ENCODE results near the gene WDR86. TPM values are rescaled to one million over a fixed set of nuclear protein-coding genes. Genes with fewer than 3 reads are reported as not detected.
A peak's percentile ranks its signal among the peaks of the same experiment; 100 is the strongest.

Gene WDR86
- total RNA-seq, 2 experiments from 2014 or later = 0.50 to 1.1 TPM

GRCh38 chr7:151437159-151437553 is 27.3 kb upstream of the WDR86 start:
- CTCF ChIA-PET = interaction anchor here (0.8 to 3.9 kb wide), 2 partner anchors 12 to 121 kb away, joined by 3 to 24 read pairs; no protein-coding TSS in a partner anchor
- Mint-ChIP-seq H3K4me3 (no peak overlapping the region), H3K9me3 (no peaks in the 10 kb centered on the region), H3K4me1 (peaks cover 24% of the 10 kb centered on the region), H3K36me3 (ENCODE audit: low read depth) (no peaks in the 10 kb centered on the region), H3K27me3 (peaks cover 12% of the 10 kb centered on the region), H3K27ac (no peak overlapping the region)
- POLR2A ChIA-PET = no interaction called here
- no peak for DNase-seq

GRCh38 chr7:151436446-151437158 is 26.8 kb upstream of the WDR86 start:
- no peak for DNase-seq
- POLR2A ChIA-PET = no interaction called here
- no peak overlapping the region for H3K4me3 Mint-ChIP-seq
- CTCF ChIA-PET = interaction anchor here (0.8 to 3.9 kb wide), 2 partner anchors 12 to 121 kb away, joined by 3 to 24 read pairs; no protein-coding TSS in a partner anchor
- no peaks in the 10 kb centered on the region for H3K36me3 Mint-ChIP-seq (ENCODE audit: low read depth)
- no peaks in the 10 kb centered on the region for H3K9me3 Mint-ChIP-seq
- peaks cover 8% of the 10 kb centered on the region for H3K27me3 Mint-ChIP-seq
- H3K4me1 Mint-ChIP-seq = peaks cover 23% of the 10 kb centered on the region
- H3K27ac Mint-ChIP-seq = no peak overlapping the region

GRCh38 chr7:151435971-151436370 is 26.1 kb upstream of the WDR86 start:
- POLR2A ChIA-PET = no interaction called here
- Mint-ChIP-seq H3K9me3 (no peaks in the 10 kb centered on the region), H3K36me3 (ENCODE audit: low read depth) (no peaks in the 10 kb centered on the region), H3K27me3 (peaks cover 8% of the 10 kb centered on the region), H3K4me3 (no peak overlapping the region), H3K4me1 (peaks cover 17% of the 10 kb centered on the region), H3K27ac (no peak overlapping the region)
- CTCF ChIA-PET = interaction anchor here (3.9 kb wide), 1 partner anchor 13 kb away, joined by 24 read pairs; no protein-coding TSS in a partner anchor
- no peak for DNase-seq

GRCh38 chr7:151435103-151435916 is 25.5 kb upstream of the WDR86 start:
- POLR2A ChIA-PET = no interaction called here
- Mint-ChIP-seq H3K9me3 (no peaks in the 10 kb centered on the region), H3K27ac (no peak overlapping the region), H3K4me1 (peaks cover 15% of the 10 kb centered on the region), H3K27me3 (peaks cover 2% of the 10 kb centered on the region), H3K4me3 (no peak overlapping the region), H3K36me3 (ENCODE audit: low read depth) (no peaks in the 10 kb centered on the region)
- no peak for DNase-seq
- CTCF ChIA-PET = interaction anchor here (1.0 to 3.9 kb wide), 2 partner anchors 13 to 84 kb away, joined by 3 to 24 read pairs; no protein-coding TSS in a partner anchor

- no peaks in the 10 kb centered on the region for H3K9me3 Mint-ChIP-seq
- no peaks in the 10 kb centered on the region for H3K36me3 Mint-ChIP-seq (ENCODE audit: low read depth)
- peaks cover 2% of the 10 kb centered on the region for H3K27me3 Mint-ChIP-seq
- peaks cover 23% of the 10 kb centered on the region for H3K4me1 Mint-ChIP-seq
- no peak overlapping the region for H3K27ac Mint-ChIP-seq
- DNase-seq = no peak
- no peak overlapping the region for H3K4me3 Mint-ChIP-seq
- CTCF ChIA-PET = interaction anchor here (1.0 to 2.4 kb wide), 2 partner anchors 14 to 83 kb away, joined by 3 to 15 read pairs; no protein-coding TSS in a partner anchor
- POLR2A ChIA-PET = no interaction called here
These were observed 24.7 kb upstream of the WDR86 start for GRCh38 chr7:151434549-151434948.

GRCh38 chr7:151433721-151434400 is 24.0 kb upstream of the WDR86 start:
- Mint-ChIP-seq H3K27ac (no peak overlapping the region), H3K27me3 (peaks cover 2% of the 10 kb centered on the region), H3K36me3 (ENCODE audit: low read depth) (no peaks in the 10 kb centered on the region), H3K4me1 (peaks cover 30% of the 10 kb centered on the region), H3K4me3 (no peak overlapping the region), H3K9me3 (no peaks in the 10 kb centered on the region)
- ChIA-PET POLR2A (no interaction called here), CTCF (interaction anchor here (0.6 to 2.4 kb wide), 5 partner anchors 15 to 197 kb away, joined by 3 to 15 read pairs (median 3); partner anchors contain the start of gene NUB1)
- DNase-seq = no peak

- no peaks in the 10 kb centered on the region for H3K27me3 Mint-ChIP-seq
- no peaks in the 10 kb centered on the region for H3K9me3 Mint-ChIP-seq
- POLR2A ChIA-PET = interaction anchor here (1.2 kb wide), 1 partner anchor 15 kb away, joined by 3 read pairs; no protein-coding TSS in a partner anchor
- CTCF ChIA-PET = interaction anchor here (0.6 to 2.4 kb wide), 4 partner anchors 16 to 92 kb away, joined by 3 to 15 read pairs (median 3); partner anchors contain the start of gene NUB1
- DNase-seq = peak; percentile 71
- no peak overlapping the region for H3K4me3 Mint-ChIP-seq
- no peaks in the 10 kb centered on the region for H3K36me3 Mint-ChIP-seq (ENCODE audit: low read depth)
- peaks cover 38% of the 10 kb centered on the region for H3K4me1 Mint-ChIP-seq
- peak overlapping the region; percentile 70 for H3K27ac Mint-ChIP-seq
These were observed 23.1 kb upstream of the WDR86 start for GRCh38 chr7:151432658-151433521.

- ChIA-PET POLR2A (interaction anchor here (1.2 kb wide), 1 partner anchor 16 kb away, joined by 3 read pairs; no protein-coding TSS in a partner anchor), CTCF (no interaction called here)
- no peak overlapping the region for H3K27ac Mint-ChIP-seq
- DNase-seq = no peak
- H3K4me3 Mint-ChIP-seq = no peak overlapping the region
- no peaks in the 10 kb centered on the region for H3K27me3 Mint-ChIP-seq
- peaks cover 38% of the 10 kb centered on the region for H3K4me1 Mint-ChIP-seq
- H3K9me3 Mint-ChIP-seq = no peaks in the 10 kb centered on the region
- no peaks in the 10 kb centered on the region for H3K36me3 Mint-ChIP-seq (ENCODE audit: low read depth)
These were observed 22.0 kb upstream of the WDR86 start for GRCh38 chr7:151431768-151432311.

GRCh38 chr7:151431281-151431767 is 21.5 kb upstream of the WDR86 start:
- Mint-ChIP-seq H3K9me3 (no peaks in the 10 kb centered on the region), H3K27ac (no peak overlapping the region), H3K4me1 (peaks cover 38% of the 10 kb centered on the region), H3K4me3 (no peak overlapping the region), H3K27me3 (no peaks in the 10 kb centered on the region), H3K36me3 (ENCODE audit: low read depth) (no peaks in the 10 kb centered on the region)
- ChIA-PET POLR2A (no interaction called here), CTCF (no interaction called here)
- no peak for DNase-seq

GRCh38 chr7:151430391-151431205 is 20.8 kb upstream of the WDR86 start:
- CTCF ChIA-PET = interaction anchor here (0.9 to 3.0 kb wide), 3 partner anchors 10 to 62 kb away, joined by 3 to 17 read pairs (median 4); no protein-coding TSS in a partner anchor
- H3K27me3 Mint-ChIP-seq = no peaks in the 10 kb centered on the region
- peak overlapping the region; percentile 88 for H3K27ac Mint-ChIP-seq
- no peak for DNase-seq
- POLR2A ChIA-PET = interaction anchor here (1.1 to 1.6 kb wide), 3 partner anchors 10 to 79 kb away, joined by 3 to 5 read pairs (median 4); partner anchors contain the start of genes CRYGN and WDR86
- H3K4me1 Mint-ChIP-seq = peaks cover 38% of the 10 kb centered on the region
- no peaks in the 10 kb centered on the region for H3K9me3 Mint-ChIP-seq
- H3K4me3 Mint-ChIP-seq = no peak overlapping the region
- H3K36me3 Mint-ChIP-seq (ENCODE audit: low read depth) = no peaks in the 10 kb centered on the region
